GM12878 (cell line): ENCODE results near the gene CFAP92. TPM values are rescaled to one million over a fixed set of nuclear protein-coding genes. Genes with fewer than 3 reads are reported as not detected.

ENCODE experiments used
- ATAC-seq: fragments of 200-7000 bp; cut with Tn5 transposase; 3 replicates; pipeline ENCODE4 v1.9.1; 2020; ENCODE audit warnings: mild to moderate bottlenecking, moderate library complexity
- BruUV-seq: library from RNA; stranded (reverse); fragments of 400-500 nt; replicated peaks from 2 replicates; lab custom pipeline; 2021; lab: Mats Ljungman, UMichigan
- CTCF ChIA-PET: fragments of 300-600 bp; sonication (Branson Sonifier 250); formaldehyde crosslinking; extraction: SDS; loops from one replicate; lab custom pipeline; 2021; ENCODE audit warnings: inconsistent platforms; lab: Yijun Ruan, JAX
- POLR2A ChIA-PET: fragments of 350-600 bp; formaldehyde crosslinking; extraction: SDS; loops from one replicate; lab custom pipeline; 2021; ENCODE audit warnings: inconsistent platforms; lab: Charles Lee
- RAD21 ChIA-PET: fragments of 300-600 bp; sonication (Branson Sonifier 250); formaldehyde crosslinking; loops from one replicate; lab custom pipeline; 2023; ENCODE audit warnings: antibody characterized with exemption; ENCODE audit not compliant: unreplicated experiment; lab: Charles Lee
- SMC1A ChIA-PET: fragments of 300-600 bp; sonication (Branson Sonifier 250); formaldehyde crosslinking; loops from one replicate; lab custom pipeline; 2023; ENCODE audit not compliant: unreplicated experiment, uncharacterized antibody; lab: Charles Lee
- DNase-seq: peaks from one replicate; pipeline ENCODE4 v3.0.0-alpha.2; 2011; ENCODE audit warnings: low read depth, low spot score
- FAIRE-seq: peaks from 3 replicates; lab custom pipeline; 2011; peaks lifted over from hg19 to GRCh38; lab: Jason Lieb, UNC
- H2AFZ ChIP-seq: 2 replicates; pipeline ENCODE4 v1.6.0; 2011; ENCODE audit warnings: low read depth, low read length, control low read depth; ENCODE audit not compliant: control insufficient read depth
- H3K27ac ChIP-seq: 2 replicates; pipeline ENCODE4 v1.5.1; 2011; ENCODE audit warnings: control low read depth; ENCODE audit not compliant: control insufficient read depth, insufficient read depth
- H3K27me3 ChIP-seq, 2 experiments: replicated peaks in 1 of 2; 2 replicates each; pipeline versions ENCODE4 v1.6.0 to v1.6.1; 2011; ENCODE audit warnings: low read length in 1 of 2; ENCODE audit not compliant: control insufficient read depth in 2 of 2, insufficient read depth in 2 of 2
- H3K36me3 ChIP-seq, 2 experiments: 2 replicates each; pipeline ENCODE4 v1.5.1; 2011; ENCODE audit warnings: low read length in 1 of 2; ENCODE audit not compliant: control insufficient read depth in 2 of 2, insufficient read depth in 2 of 2
- H3K4me1 ChIP-seq: 2 replicates; pipeline ENCODE4 v1.6.1; 2011; ENCODE audit warnings: mild to moderate bottlenecking, low read length, moderate library complexity, mixed read lengths; ENCODE audit not compliant: control insufficient read depth, insufficient read depth
- H3K4me2 ChIP-seq: 2 replicates; pipeline ENCODE4 v1.6.0; 2011; ENCODE audit warnings: control low read depth; ENCODE audit not compliant: control insufficient read depth, insufficient read depth
- H3K4me3 ChIP-seq: fragments of 200-600 bp; sonication (generic); 2 replicates; pipeline ENCODE4 v1.5.1; 2016
- H3K79me2 ChIP-seq: 2 replicates; pipeline ENCODE4 v1.6.0; 2011; ENCODE audit warnings: low read length; ENCODE audit not compliant: control insufficient read depth, insufficient read depth
- H3K9ac ChIP-seq: 2 replicates; pipeline ENCODE4 v1.8.0; 2011; ENCODE audit warnings: low read length, control low read depth, mixed read lengths; ENCODE audit not compliant: control insufficient read depth, insufficient read depth
- H3K9me3 ChIP-seq: replicated peaks from 3 replicates; pipeline ENCODE4 v1.5.1; 2011; ENCODE audit warnings: mild to moderate bottlenecking, low read length; ENCODE audit not compliant: control insufficient read depth, insufficient read depth
- H4K20me1 ChIP-seq: 2 replicates; pipeline ENCODE4 v1.6.0; 2011; ENCODE audit not compliant: control insufficient read depth, insufficient read depth
- BACH1 ChIP-seq: fragments of 450-650 bp; IDR thresholded peaks from 2 replicates; pipeline ENCODE4 v1.6.1; 2017; ENCODE audit warnings: mild to moderate bottlenecking, borderline replicate concordance
- BMI1 ChIP-seq: fragments of 450-650 bp; IDR thresholded peaks from 2 replicates; pipeline ENCODE4 v1.6.1; 2016; ENCODE audit warnings: mild to moderate bottlenecking, moderate library complexity, borderline replicate concordance
- CREB1 ChIP-seq: IDR thresholded peaks from 2 replicates; pipeline ENCODE4 v1.6.1; 2012; ENCODE audit warnings: low read depth, mild to moderate bottlenecking, inconsistent platforms
- POLR2AphosphoS2 ChIP-seq: IDR thresholded peaks from 2 replicates; pipeline ENCODE4 v1.6.1; 2011; ENCODE audit warnings: low read depth, mild to moderate bottlenecking, low read length, improper control_type of control experiment, moderate library complexity
- TCF3 ChIP-seq: IDR thresholded peaks from 2 replicates; pipeline ENCODE4 v1.6.1; 2012; ENCODE audit warnings: low read depth, mild to moderate bottlenecking, low read length, borderline replicate concordance; ENCODE audit not compliant: insufficient read depth
- WGBS: methylation state at CpG from one replicate; pipeline ENCODE4 v1.1.6; 2016; ENCODE audit warnings: low lambda C conversion rate; ENCODE audit not compliant: insufficient replicate concordance, insufficient coverage; ENCODE audit errors: missing lambda C conversion rate; 5-methylcytosine and 5-hydroxymethylcytosine counted together
- in situ Hi-C: fragments of 300-500 bp; cut with MboI; formaldehyde crosslinking; loops from 9 replicates; pipeline ENCODE4 v1.14.3; 2018; ENCODE audit warnings: mixed read lengths
- intact Hi-C: fragments of 100-400 bp; cut with micrococcal nuclease; formaldehyde crosslinking; loops from one replicate; pipeline ENCODE4 v1.14.2; 2022; ENCODE audit not compliant: unreplicated experiment
- polyA plus RNA-seq, 11 experiments: library from polyadenylated mRNA; depleted of rRNA in 4 of 11; unstranded in 6 of 11; stranded (reverse) in 5 of 11; fragments of >200 nt; fragmentation: Nextera tagmentation in 4 of 11; fragmentation: Illumina TruSeq in 1 of 11; extraction: Ambion mirVana in 4 of 11; extraction: Trizol in 1 of 11; gene quantifications; 1 replicate in 1 of 11; 2 replicates in 10 of 11; pipeline versions ENCODE4 v1.2.1 to v1.2.3, GENCODE V29; 2011 to 2016; ENCODE audit warnings: inconsistent platforms in 2 of 11, missing spikeins in 2 of 11, low read depth in 1 of 11
- total RNA-seq, 4 experiments: library from RNA; depleted of rRNA in 3 of 4; stranded (reverse); fragments of >200 nt in 3 of 4; fragmentation: Illumina TruSeq in 1 of 4; extraction: Trizol in 1 of 4; gene quantifications; 2 replicates each; pipeline versions ENCODE4 v1.2.1 to v1.2.3, GENCODE V29; 2013 to 2021
- TF ChIP-seq, protein P1 (sequence below): fragments of 450-650 bp; IDR thresholded peaks from 2 replicates; pipeline ENCODE4 v1.6.1; 2017; ENCODE audit warnings: mild to moderate bottlenecking, moderate library complexity

The CFAP92 gene
- total and polyA plus RNA-seq, 10 of the 15 experiments (the other 5 are each of a cell fraction or from before 2014, with no cell fraction given) = 0.05 to 0.52 (median 0.14) TPM; not detected in 7

DNA sequence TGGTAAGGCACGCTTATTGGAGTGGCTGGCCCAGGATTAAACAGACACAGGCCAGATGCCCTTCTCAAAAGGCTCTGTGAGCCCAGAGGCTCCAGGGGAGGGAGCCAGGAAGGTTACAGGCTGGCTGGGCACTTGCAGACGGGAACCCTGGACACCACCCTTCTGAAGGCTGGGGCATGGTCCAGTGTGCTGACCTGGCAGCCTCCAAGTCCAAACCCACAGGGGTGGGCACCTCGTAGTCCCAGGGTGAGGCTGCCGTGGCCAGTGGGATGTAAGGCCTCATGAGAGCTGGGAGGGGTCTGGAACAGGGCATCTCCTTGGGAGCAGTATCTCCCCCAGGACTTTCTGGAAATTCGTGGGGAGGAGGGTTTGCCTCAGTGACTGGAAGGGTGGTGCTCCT, 26.8 kb upstream of the CFAP92 start:
- DNase-seq (no peak), ATAC-seq (no peak), FAIRE-seq (no peak)
- intact Hi-C loops = no loop called here
- no TSS peak for BruUV-seq
- ChIA-PET RAD21 (no interaction called here), POLR2A (no interaction called here), CTCF (interaction anchor here (1.6 to 1.7 kb wide), 2 partner anchors 14 to 226 kb away, joined by 3 to 4 read pairs; no protein-coding TSS in a partner anchor), SMC1A (no interaction called here)
- no peaks in the 10 kb centered on the region for H3K9me3 ChIP-seq
- peaks cover 18% of the 10 kb centered on the region for H3K4me1 ChIP-seq
- no peak overlapping the region for H2AFZ ChIP-seq
- no peak overlapping the region for H3K9ac ChIP-seq
- no peak overlapping the region for H3K27ac ChIP-seq
- TF ChIP-seq TCF3 = no peak
- TF ChIP-seq BACH1 = no peak
- no peak for TF ChIP-seq CREB1
- TF ChIP-seq, protein P1, sequence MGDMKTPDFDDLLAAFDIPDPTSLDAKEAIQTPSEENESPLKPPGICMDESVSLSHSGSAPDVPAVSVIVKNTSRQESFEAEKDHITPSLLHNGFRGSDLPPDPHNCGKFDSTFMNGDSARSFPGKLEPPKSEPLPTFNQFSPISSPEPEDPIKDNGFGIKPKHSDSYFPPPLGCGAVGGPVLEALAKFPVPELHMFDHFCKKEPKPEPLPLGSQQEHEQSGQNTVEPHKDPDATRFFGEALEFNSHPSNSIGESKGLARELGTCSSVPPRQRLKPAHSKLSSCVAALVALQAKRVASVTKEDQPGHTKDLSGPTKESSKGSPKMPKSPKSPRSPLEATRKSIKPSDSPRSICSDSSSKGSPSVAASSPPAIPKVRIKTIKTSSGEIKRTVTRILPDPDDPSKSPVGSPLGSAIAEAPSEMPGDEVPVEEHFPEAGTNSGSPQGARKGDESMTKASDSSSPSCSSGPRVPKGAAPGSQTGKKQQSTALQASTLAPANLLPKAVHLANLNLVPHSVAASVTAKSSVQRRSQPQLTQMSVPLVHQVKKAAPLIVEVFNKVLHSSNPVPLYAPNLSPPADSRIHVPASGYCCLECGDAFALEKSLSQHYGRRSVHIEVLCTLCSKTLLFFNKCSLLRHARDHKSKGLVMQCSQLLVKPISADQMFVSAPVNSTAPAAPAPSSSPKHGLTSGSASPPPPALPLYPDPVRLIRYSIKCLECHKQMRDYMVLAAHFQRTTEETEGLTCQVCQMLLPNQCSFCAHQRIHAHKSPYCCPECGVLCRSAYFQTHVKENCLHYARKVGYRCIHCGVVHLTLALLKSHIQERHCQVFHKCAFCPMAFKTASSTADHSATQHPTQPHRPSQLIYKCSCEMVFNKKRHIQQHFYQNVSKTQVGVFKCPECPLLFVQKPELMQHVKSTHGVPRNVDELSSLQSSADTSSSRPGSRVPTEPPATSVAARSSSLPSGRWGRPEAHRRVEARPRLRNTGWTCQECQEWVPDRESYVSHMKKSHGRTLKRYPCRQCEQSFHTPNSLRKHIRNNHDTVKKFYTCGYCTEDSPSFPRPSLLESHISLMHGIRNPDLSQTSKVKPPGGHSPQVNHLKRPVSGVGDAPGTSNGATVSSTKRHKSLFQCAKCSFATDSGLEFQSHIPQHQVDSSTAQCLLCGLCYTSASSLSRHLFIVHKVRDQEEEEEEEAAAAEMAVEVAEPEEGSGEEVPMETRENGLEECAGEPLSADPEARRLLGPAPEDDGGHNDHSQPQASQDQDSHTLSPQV = no peak
- TF ChIP-seq POLR2AphosphoS2 = no peak
- TF ChIP-seq BMI1 = no peak
- in situ Hi-C loops = no loop called here
- no peak overlapping the region for H3K4me2 ChIP-seq
- H3K79me2 ChIP-seq = no peaks in the 10 kb centered on the region
- H3K27me3 ChIP-seq = peaks cover 0 to 4% of the 10 kb centered on the region in 2 experiments; a peak in 1 of 4 replicates
- H3K4me3 ChIP-seq = no peak overlapping the region
- H4K20me1 ChIP-seq = no peaks in the 10 kb centered on the region
- H3K36me3 ChIP-seq = no peaks in the 10 kb centered on the region
- 10% methylated on average over 5 of the region's 5 CpGs for WGBS
